Nephron (organoid): ENCODE data around the gene PLAAT5.
"Not testable (repeated sequence)": the region's sequence is repeated elsewhere in the genome, so short reads cannot be mapped to it uniquely, and the experiment has no call there.

Source experiments
- H3K27ac Mint-ChIP-seq, 3 experiments: 2 replicates each; pipeline ENCODE4 v1.8.0; 2020; ENCODE audit warnings: mixed read lengths in 3 of 3, mild to moderate bottlenecking in 2 of 3, moderate library complexity in 1 of 3
- H3K27me3 Mint-ChIP-seq: 2 replicates; pipeline ENCODE4 v1.8.0; 2021; ENCODE audit warnings: low read depth, mild to moderate bottlenecking, moderate library complexity, mixed read lengths
- H3K36me3 Mint-ChIP-seq: 2 replicates; pipeline ENCODE4 v1.8.0; 2020; ENCODE audit warnings: low read depth, mixed read lengths
- H3K4me1 Mint-ChIP-seq: 2 replicates; pipeline ENCODE4 v1.8.0; 2020; ENCODE audit warnings: mixed read lengths
- H3K4me3 Mint-ChIP-seq, 3 experiments: 2 replicates each; pipeline ENCODE4 v1.8.0; 2020; ENCODE audit warnings: mild to moderate bottlenecking in 3 of 3, mixed read lengths in 3 of 3, moderate library complexity in 2 of 3
- H3K9me3 Mint-ChIP-seq: 2 replicates; pipeline ENCODE4 v1.8.0; 2020; ENCODE audit warnings: mixed read lengths
- TF ChIP-seq, protein P1 (sequence below), 3 experiments: fragments of 200-600 bp; sonication (generic); IDR thresholded peaks; one replicate each; pipeline ENCODE4 v1.5.0; 2021; ENCODE audit warnings: antibody characterized with exemption in 3 of 3; ENCODE audit not compliant: unreplicated experiment in 3 of 3

Gene PLAAT5

GRCh38 chr11:63459586-63459985, 31.4 kb downstream of the PLAAT5 start:
- H3K9me3 Mint-ChIP-seq = no peaks in the 10 kb centered on the region
- H3K36me3 Mint-ChIP-seq = no peaks in the 10 kb centered on the region
- TF ChIP-seq, protein P1, sequence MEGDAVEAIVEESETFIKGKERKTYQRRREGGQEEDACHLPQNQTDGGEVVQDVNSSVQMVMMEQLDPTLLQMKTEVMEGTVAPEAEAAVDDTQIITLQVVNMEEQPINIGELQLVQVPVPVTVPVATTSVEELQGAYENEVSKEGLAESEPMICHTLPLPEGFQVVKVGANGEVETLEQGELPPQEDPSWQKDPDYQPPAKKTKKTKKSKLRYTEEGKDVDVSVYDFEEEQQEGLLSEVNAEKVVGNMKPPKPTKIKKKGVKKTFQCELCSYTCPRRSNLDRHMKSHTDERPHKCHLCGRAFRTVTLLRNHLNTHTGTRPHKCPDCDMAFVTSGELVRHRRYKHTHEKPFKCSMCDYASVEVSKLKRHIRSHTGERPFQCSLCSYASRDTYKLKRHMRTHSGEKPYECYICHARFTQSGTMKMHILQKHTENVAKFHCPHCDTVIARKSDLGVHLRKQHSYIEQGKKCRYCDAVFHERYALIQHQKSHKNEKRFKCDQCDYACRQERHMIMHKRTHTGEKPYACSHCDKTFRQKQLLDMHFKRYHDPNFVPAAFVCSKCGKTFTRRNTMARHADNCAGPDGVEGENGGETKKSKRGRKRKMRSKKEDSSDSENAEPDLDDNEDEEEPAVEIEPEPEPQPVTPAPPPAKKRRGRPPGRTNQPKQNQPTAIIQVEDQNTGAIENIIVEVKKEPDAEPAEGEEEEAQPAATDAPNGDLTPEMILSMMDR (IDR thresholded peaks at IDR 0.05; ENCODE audit: unreplicated experiment in 3 of 3) = no peak
- H3K4me1 Mint-ChIP-seq = no peaks in the 10 kb centered on the region
- no peak overlapping the region for H3K4me3 Mint-ChIP-seq
- H3K27me3 Mint-ChIP-seq = peaks cover 11% of the 10 kb centered on the region
- no peak overlapping the region for H3K27ac Mint-ChIP-seq

- no peaks in the 10 kb centered on the region for H3K36me3 Mint-ChIP-seq
- H3K4me1 Mint-ChIP-seq = no peaks in the 10 kb centered on the region
- H3K9me3 Mint-ChIP-seq = peaks cover 9% of the 10 kb centered on the region
- TF ChIP-seq, protein P1 (IDR thresholded peaks at IDR 0.05; ENCODE audit: unreplicated experiment in 3 of 3) = no peak
- no peak overlapping the region for H3K27ac Mint-ChIP-seq
- no peak overlapping the region for H3K4me3 Mint-ChIP-seq
- peaks cover 40% of the 10 kb centered on the region for H3K27me3 Mint-ChIP-seq
These were observed 42.3 kb downstream of the PLAAT5 start for GRCh38 chr11:63448646-63449045.

DNA sequence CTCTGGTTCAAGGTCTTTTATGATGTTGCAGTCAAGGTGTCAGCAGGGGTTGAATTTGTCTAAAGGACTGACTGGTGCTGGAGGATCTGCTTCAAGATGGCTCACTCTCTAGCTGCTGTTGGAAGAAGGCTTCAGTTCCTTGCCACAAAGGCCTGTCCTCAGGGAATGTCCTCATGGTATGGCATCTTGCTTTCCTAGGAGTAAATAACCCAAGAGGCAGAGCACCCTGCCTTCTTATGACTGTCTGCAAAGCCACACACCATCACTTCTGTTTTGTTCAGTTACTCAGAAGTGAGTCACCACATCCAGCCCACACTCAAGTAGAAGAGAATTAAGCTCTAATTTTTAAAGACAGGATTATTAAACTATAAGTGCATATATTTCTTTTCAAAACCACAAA, 45.2 kb downstream of the PLAAT5 start:
- no peak overlapping the region for H3K27ac Mint-ChIP-seq
- H3K9me3 Mint-ChIP-seq = peaks cover 10% of the 10 kb centered on the region
- H3K4me3 Mint-ChIP-seq = no peak overlapping the region
- TF ChIP-seq, protein P1 (IDR thresholded peaks at IDR 0.05; ENCODE audit: unreplicated experiment in 3 of 3) = no peak
- H3K4me1 Mint-ChIP-seq = no peaks in the 10 kb centered on the region
- H3K27me3 Mint-ChIP-seq = peaks cover 36% of the 10 kb centered on the region
- no peaks in the 10 kb centered on the region for H3K36me3 Mint-ChIP-seq

DNA sequence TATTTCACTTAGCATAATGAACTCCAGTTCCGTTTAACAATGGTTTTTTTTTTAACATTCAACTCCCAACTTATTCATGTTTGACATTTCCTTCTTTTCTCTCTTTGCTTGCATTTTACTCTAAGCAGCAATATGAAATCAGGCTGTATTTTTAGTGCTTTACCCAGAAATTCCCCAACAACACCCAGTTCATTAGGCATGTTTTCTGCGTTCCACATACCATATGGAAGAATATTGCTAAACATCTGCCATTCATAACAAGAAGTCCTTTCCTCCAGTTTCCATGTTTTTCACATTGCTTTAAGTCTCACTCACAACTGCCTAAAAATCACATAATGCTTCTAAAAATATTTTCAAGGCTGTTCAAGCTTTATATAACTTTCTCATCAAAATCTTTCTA, 45.8 kb downstream of the PLAAT5 start:
- H3K27me3 Mint-ChIP-seq = peaks cover 30% of the 10 kb centered on the region
- H3K4me1 Mint-ChIP-seq = no peaks in the 10 kb centered on the region
- H3K4me3 Mint-ChIP-seq = no peak overlapping the region
- H3K36me3 Mint-ChIP-seq = no peaks in the 10 kb centered on the region
- peaks cover 10% of the 10 kb centered on the region for H3K9me3 Mint-ChIP-seq
- TF ChIP-seq, protein P1 (IDR thresholded peaks at IDR 0.05; ENCODE audit: unreplicated experiment in 3 of 3) = no peak
- no peak overlapping the region for H3K27ac Mint-ChIP-seq

- no peak overlapping the region for H3K4me3 Mint-ChIP-seq
- peaks cover 26% of the 10 kb centered on the region for H3K27me3 Mint-ChIP-seq
- peaks cover 10% of the 10 kb centered on the region for H3K9me3 Mint-ChIP-seq
- no peaks in the 10 kb centered on the region for H3K4me1 Mint-ChIP-seq
- TF ChIP-seq, protein P1 (IDR thresholded peaks at IDR 0.05; ENCODE audit: unreplicated experiment in 3 of 3) = no peak
- H3K27ac Mint-ChIP-seq = no peak overlapping the region
- no peaks in the 10 kb centered on the region for H3K36me3 Mint-ChIP-seq
These were observed 46.8 kb downstream of the PLAAT5 start for GRCh38 chr11:63444160-63444559.

- no peak overlapping the region for H3K4me3 Mint-ChIP-seq
- H3K36me3 Mint-ChIP-seq = no peaks in the 10 kb centered on the region
- H3K27me3 Mint-ChIP-seq = peaks cover 22% of the 10 kb centered on the region
- no peak overlapping the region for H3K27ac Mint-ChIP-seq
- no peaks in the 10 kb centered on the region for H3K4me1 Mint-ChIP-seq
- TF ChIP-seq, protein P1 (IDR thresholded peaks at IDR 0.05; ENCODE audit: unreplicated experiment in 3 of 3) = no peak
- peaks cover 10% of the 10 kb centered on the region for H3K9me3 Mint-ChIP-seq
These were observed 47.3 kb downstream of the PLAAT5 start for GRCh38 chr11:63443714-63444113.

GRCh38 chr11:63435831-63436230, 55.1 kb downstream of the PLAAT5 start:
- not testable (repeated sequence) for H3K27ac Mint-ChIP-seq, H3K4me3 Mint-ChIP-seq, H3K27me3 Mint-ChIP-seq, H3K36me3 Mint-ChIP-seq, H3K4me1 Mint-ChIP-seq
- peaks cover 25% of the 10 kb centered on the region for H3K9me3 Mint-ChIP-seq

- H3K27ac Mint-ChIP-seq, H3K36me3 Mint-ChIP-seq, H3K4me1 Mint-ChIP-seq, H3K27me3 Mint-ChIP-seq, H3K4me3 Mint-ChIP-seq: not testable (repeated sequence)
- peaks cover 25% of the 10 kb centered on the region for H3K9me3 Mint-ChIP-seq
These were observed 55.6 kb downstream of the PLAAT5 start for GRCh38 chr11:63435351-63435750.

DNA sequence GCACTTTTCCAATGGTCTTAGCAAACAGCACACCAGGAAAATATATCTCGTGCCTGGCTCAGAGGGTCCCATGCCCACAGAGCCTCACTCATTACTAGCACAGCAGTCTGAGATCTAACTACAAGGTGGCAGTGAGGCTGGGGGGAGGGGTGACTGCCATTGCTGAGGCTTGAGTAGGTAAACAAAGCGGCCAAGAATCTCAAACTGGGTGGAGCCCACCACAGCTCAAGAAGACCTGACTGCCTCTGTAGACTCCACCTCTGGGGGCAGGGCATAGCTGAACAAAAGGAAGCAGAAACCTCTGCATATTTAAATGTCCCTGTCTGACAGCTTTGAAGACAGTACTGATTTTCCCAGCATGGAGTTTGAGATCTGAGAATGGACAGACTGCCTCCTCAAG, 60.2 kb downstream of the PLAAT5 start:
- H3K27me3 Mint-ChIP-seq, H3K27ac Mint-ChIP-seq, H3K4me1 Mint-ChIP-seq, H3K4me3 Mint-ChIP-seq, H3K36me3 Mint-ChIP-seq: not testable (repeated sequence)
- H3K9me3 Mint-ChIP-seq = peaks cover 20% of the 10 kb centered on the region
